Ishikawa (cell line): ENCODE results near the gene C1orf105.

Experiments used
- CEBPB ChIP-seq: IDR thresholded peaks from 2 replicates; pipeline ENCODE4 v1.6.1; 2012
- CREB1 ChIP-seq: IDR thresholded peaks from 2 replicates; pipeline ENCODE4 v1.6.1; 2012; ENCODE audit warnings: low read depth
- EGR1 ChIP-seq: IDR thresholded peaks from 2 replicates; pipeline ENCODE4 v1.6.1; 2012
- EP300 ChIP-seq: IDR thresholded peaks from 2 replicates; pipeline ENCODE4 v1.6.1; 2012; ENCODE audit warnings: borderline replicate concordance
- FOXM1 ChIP-seq: IDR thresholded peaks from 2 replicates; pipeline ENCODE4 v1.6.1; 2012; ENCODE audit warnings: low read depth, borderline replicate concordance
- MAX ChIP-seq: IDR thresholded peaks from 2 replicates; pipeline ENCODE4 v1.6.1; 2012
- NFIC ChIP-seq: IDR thresholded peaks from 2 replicates; pipeline ENCODE4 v1.6.1; 2012
- RAD21 ChIP-seq: IDR thresholded peaks from 2 replicates; pipeline ENCODE4 v1.6.1; 2012; ENCODE audit warnings: low read depth
- REST ChIP-seq: IDR thresholded peaks from 2 replicates; pipeline ENCODE4 v1.6.1; 2012; ENCODE audit warnings: low read depth, mild to moderate bottlenecking
- TAF1 ChIP-seq: IDR thresholded peaks from 2 replicates; pipeline ENCODE4 v1.6.1; 2012; ENCODE audit warnings: low read depth, mild to moderate bottlenecking
- TCF12 ChIP-seq: IDR thresholded peaks from 2 replicates; pipeline ENCODE4 v1.6.1; 2012; ENCODE audit warnings: low read depth
- TEAD4 ChIP-seq: IDR thresholded peaks from 2 replicates; pipeline ENCODE4 v1.6.1; 2012
- USF1 ChIP-seq: IDR thresholded peaks from 2 replicates; pipeline ENCODE4 v1.6.1; 2012
- YY1 ChIP-seq: IDR thresholded peaks from 2 replicates; pipeline ENCODE4 v1.6.1; 2012; ENCODE audit warnings: low read depth

- no peak for TF ChIP-seq REST
- TF ChIP-seq EP300 = no peak
- TF ChIP-seq FOXM1 = no peak
- no peak for TF ChIP-seq TAF1
- TF ChIP-seq MAX = no peak
- no peak for TF ChIP-seq CEBPB
- TF ChIP-seq USF1 = no peak
- TF ChIP-seq YY1 = no peak
- no peak for TF ChIP-seq TCF12
- TF ChIP-seq TEAD4 = no peak
- TF ChIP-seq RAD21 = no peak
- no peak for TF ChIP-seq EGR1
- no peak for TF ChIP-seq CREB1
- TF ChIP-seq NFIC = no peak
Measured at GRCh38 chr1:172397221-172397620, 23.3 kb upstream of the C1orf105 start.
